K562 (cell line): ENCODE results near the gene SLC39A7. TPM values are rescaled to one million over a fixed set of nuclear protein-coding genes. Genes with fewer than 3 reads are reported as not detected.

Experiments
- CBFB ChIP-seq: sonication (generic); formaldehyde crosslinking; IDR thresholded peaks from 2 replicates; pipeline ENCODE4 v1.4.0; 2020; ENCODE audit warnings: mild to moderate bottlenecking, missing genetic modification reagents
- CUX1 ChIP-seq: fragments of 200-800 bp; sonication (Bioruptor generic); IDR thresholded peaks from 2 replicates; pipeline ENCODE4 v1.6.1; 2016; ENCODE audit warnings: missing genetic modification characterization, missing compliant biosample characterization
- ETS1 ChIP-seq: conservative IDR thresholded peaks from 2 replicates; pipeline ENCODE4 v1.6.1; 2011; ENCODE audit warnings: low read depth, mild to moderate bottlenecking, low read length; ENCODE audit not compliant: control insufficient read depth
- SFPQ ChIP-seq: fragments of 200-400 bp; formaldehyde crosslinking; IDR thresholded peaks from 2 replicates; pipeline ENCODE4 v1.6.1; 2017; ENCODE audit warnings: mild to moderate bottlenecking, low read depth, low read length, moderate library complexity
- SMARCC2 ChIP-seq: fragments of 450-650 bp; IDR thresholded peaks from 2 replicates; pipeline ENCODE4 v1.6.1; 2017; ENCODE audit warnings: antibody characterized with exemption, moderate library complexity, mild to moderate bottlenecking, low read depth
- polyA plus RNA-seq, 8 experiments: library from polyadenylated mRNA; depleted of rRNA in 4 of 8; stranded (reverse) in 5 of 8; unstranded in 3 of 8; fragments of >200 nt; fragmentation: Nextera tagmentation in 2 of 8; fragmentation: Illumina TruSeq in 1 of 8; extraction: Ambion mirVana in 2 of 8; extraction: Trizol in 1 of 8; gene quantifications; 2 replicates each; pipeline versions ENCODE4 v1.2.1 to v1.2.3, GENCODE V29; 2011 to 2014; ENCODE audit warnings: inconsistent platforms in 1 of 8, missing spikeins in 1 of 8
- total RNA-seq, 7 experiments: library from RNA; depleted of rRNA in 6 of 7; stranded (reverse); fragments of >200 nt in 6 of 7; fragmentation: Illumina TruSeq in 2 of 7; extraction: Trizol in 2 of 7; gene quantifications; 2 replicates each; pipeline versions ENCODE4 v1.2.1 to v1.2.3, GENCODE V29; 2011 to 2021; ENCODE audit warnings: low replicate concordance in 1 of 7

The SLC39A7 gene
- total and polyA plus RNA-seq, 9 of the 15 experiments (the other 6 are each of a cell fraction or from before 2014, with no cell fraction given): 21.7 to 169 (median 121) TPM

GRCh38 chr6:33236852-33237251 lies 36.2 kb downstream of the SLC39A7 start (continued):
- no peak for TF ChIP-seq SFPQ
- TF ChIP-seq CUX1: no peak
- no peak for TF ChIP-seq ETS1
- no peak for TF ChIP-seq CBFB (CRISPR knock-in tag)
- no peak for TF ChIP-seq SMARCC2
